NCI-H2196 treated with DMSO at 0.1 percent for 48 hours (cell line): ENCODE results near the gene ALAS1.

ENCODE experiments used
- DNase-seq: peaks from one replicate; lab custom pipeline; 2025; ENCODE audit not compliant: unreplicated experiment; lab: John Stamatoyannopoulos, UW

ALAS1 gene

DNA sequence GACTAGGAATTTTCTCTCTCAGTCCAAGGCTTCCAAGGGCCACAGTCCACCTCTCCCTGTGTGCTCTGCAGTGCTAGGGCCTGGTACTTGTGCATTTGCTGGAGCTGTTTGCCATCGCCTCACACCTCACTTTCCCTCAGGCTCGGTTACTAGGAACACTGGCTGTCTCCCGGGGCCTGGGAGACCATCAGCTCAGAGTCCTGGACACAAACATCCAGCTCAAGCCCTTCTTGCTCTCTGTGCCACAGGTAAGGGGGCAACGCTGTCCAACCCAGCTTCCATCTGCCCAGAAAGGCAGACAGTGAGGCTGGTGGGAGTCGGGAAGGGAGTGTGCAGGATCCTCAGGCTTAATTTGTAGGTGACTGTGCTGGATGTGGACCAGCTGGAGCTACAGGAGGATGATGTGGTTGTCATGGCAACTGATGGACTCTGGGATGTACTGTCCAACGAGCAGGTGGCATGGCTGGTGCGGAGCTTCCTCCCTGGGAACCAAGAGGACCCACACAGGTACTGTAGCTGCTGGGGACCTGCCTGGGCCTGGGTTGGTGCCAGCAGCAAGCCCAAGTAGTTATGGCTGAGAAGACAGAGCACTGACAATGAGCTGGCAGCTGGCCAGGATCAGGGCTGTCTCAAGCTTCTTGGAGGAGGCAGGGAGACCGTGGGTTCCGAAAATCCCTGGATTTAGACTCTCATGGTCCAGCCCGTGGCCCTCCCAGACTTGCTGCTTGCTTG is 51.0 kb downstream of the ALAS1 start:
- no peak for DNase-seq

DNA sequence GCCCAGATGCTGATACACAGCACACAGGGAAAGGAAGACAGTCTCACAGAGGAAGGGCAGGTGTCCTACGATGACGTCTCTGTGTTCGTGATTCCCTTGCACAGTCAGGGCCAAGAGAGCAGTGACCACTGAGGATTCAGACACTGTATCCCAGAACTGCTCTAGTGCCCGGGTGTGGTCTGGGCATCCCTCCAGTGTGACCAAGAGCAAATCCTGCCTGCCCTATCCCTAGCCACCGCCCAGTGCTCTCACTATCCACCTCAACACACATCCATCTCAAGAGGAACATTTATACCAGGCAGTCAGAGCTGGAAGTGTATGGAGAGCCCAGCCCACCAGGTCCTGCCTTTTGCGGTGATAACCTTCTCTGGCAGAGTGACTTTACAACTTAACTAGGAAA is 51.7 kb downstream of the ALAS1 start:
- no peak for DNase-seq

DNA sequence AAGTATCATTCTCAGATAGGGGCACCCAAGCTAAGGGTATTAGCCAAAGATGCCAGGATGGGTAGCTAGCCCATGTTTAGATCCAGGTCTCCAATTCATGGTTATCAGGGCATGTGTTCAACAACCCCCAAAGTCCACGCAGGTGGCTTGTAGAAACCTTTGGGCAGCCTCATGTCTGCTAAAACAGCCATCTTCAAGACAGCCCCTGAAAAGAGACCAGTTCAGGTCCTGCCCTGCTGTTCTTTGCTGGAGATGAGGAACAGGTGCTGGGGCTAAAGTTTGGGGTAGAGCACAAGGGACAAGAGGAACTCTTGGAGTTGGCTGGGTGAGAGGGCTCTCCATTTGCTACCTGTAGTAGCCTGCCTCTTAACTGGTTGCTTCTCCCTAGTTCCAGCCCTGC is 52.2 kb downstream of the ALAS1 start:
- no peak for DNase-seq

DNA sequence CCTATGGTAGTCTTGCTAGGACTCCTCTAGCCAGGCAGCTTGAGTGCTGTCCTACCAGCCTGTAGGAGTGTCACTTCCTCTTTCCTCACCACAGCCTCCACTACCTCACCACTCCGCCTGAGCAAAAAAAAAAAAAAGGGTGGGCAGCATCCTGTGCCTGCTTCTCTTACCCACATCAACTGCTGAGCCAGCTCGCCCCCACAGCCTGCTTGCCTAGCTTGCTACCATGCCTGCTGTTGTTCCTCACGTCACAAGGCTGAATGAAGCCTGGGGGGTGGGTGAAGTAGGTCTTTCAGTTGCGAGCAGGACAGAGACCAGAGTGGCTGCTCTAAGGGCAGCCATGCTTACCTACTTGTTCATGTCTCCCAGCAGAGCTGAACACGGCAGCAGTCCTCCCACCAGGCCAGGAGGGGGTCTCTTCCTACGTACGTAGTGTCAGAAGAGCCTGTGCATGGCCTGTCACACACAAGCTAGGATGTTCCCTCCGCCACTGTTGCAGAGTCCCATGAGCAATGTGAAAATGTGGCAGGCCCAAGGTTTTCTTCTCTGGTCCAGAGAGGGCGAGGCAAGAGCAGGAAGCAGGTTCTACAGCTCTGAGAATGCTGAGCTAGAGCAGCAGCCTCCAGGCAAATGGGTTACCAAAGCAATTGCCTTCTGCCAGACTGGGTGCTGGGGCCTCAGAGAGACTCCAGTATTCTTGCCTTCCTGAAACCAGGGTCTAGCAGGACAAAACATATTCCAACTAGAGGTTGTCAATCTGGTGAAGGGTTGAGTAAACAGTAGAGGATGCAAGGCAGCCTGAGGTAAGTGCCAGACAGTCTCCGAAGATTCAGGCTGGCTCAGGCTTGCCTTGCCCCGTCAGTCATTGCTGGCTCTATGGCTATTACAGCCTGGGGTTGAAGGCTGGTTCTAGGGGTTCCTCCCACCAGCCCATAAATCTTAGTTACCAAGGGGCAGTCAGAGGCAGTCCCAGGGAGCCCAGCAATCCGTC is 55.6 kb downstream of the ALAS1 start:
- no peak for DNase-seq

DNA sequence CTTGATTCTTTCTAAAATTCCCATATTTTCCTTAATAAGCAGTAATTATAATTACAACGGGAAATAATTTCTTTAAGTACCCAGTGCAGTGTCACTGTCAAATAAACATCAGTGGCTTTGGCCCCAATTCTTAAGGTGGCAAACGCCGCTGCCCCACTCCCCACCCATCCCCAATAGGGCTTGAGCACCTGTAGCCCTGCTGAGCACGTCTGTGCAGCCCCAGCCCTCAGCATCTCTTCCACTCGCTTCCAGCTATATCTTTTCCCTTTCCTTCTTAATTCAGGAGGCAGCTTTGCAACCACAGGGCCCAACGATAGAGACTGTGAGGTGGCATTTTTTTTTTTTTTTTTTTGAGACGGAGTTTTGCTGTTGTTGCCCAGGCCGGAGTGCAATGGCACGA is 56.6 kb downstream of the ALAS1 start:
- no peak for DNase-seq

DNA sequence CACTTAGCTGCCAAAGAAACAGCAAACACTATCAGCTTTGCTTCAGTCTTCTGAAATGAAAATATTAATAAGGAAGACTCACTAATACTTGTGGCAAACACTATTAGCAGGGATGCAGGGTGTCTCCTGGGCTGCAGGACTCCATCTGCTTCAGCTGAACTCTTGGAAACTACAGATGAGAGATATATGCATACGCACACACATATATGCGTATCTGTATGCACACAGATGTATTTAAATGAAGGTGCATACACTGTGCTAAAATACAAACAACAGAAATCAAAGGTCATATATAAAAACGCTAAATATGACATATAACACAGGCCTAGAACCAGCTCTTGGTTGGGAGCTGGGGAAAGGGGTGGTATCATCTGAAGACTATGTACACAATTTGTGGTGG is 58.2 kb downstream of the ALAS1 start:
- DNase-seq = no peak

DNA sequence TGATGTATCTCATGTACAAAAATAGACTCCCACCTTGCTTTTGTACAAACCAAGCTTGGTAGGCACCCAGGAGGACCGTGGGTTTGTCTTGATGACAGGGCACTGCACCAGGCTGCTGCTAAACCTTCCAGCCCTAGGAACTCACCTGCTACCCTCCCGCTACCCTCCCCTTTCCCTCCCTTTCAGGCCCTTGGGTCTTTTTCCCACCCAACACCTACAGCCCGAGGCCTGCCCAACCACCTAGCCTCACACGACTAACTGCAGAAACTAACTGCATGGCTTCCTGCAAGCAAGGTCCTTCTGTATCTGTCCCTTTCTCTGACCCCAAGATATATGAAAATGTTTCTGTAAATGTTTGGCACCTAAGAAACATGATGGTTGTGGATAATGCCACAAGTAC is 58.7 kb downstream of the ALAS1 start:
- no peak for DNase-seq

DNA sequence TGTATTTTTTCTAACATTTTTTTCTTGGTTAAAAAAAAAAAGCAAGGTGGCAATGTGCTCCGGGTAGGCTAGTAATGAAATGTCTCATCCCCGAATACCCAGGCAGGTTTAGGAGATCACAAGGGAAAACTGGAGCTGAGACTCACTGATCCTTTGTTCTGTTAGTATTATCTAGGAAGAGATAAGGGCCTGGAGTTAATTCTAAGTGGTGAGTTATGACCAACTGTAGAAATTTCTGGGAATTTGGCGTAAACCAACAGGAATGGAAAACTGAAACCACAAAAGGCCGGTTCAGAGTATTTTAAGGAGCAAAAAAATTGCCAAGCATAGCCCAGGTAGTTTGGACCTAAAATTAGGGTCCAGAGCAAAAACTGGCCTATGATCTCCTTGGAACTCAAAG is 60.0 kb downstream of the ALAS1 start:
- no peak for DNase-seq

DNA sequence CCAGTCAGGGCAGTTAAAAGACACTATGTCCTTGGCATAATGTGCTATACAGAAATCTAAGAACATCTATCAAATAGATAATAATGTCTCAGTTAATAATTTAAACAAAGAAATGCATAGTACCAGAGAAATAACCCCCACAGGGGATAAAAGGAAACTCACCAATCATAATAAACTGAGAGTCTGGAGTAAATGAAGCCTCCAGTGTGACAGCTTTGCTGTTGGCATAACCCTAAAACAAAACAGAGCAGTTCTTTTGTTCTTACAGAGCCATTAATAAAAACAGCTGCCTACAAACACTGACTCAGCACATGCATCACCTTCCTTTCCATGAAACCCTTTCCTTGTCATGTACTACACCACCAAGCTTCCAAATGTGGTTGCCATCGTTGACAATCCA is 61.1 kb downstream of the ALAS1 start:
- no peak for DNase-seq

DNA sequence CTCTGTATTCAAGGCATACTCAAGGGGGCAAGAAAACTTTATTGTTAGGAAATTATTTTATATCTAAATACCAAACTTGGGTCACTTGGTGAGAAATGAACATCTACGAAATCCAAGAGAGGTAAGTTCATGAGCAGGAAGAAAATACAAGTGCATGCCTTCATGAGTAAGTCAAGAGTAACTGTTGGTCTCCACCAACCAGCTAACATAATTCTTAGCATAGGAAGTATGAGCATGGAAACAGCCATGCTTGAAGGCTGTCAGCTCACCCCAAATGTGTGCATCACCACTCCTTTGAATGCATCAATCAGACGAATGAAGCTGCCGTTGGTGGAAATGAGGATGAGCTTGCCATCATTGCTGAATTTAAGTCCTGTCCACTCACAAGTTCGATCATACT is 61.5 kb downstream of the ALAS1 start:
- DNase-seq = no peak

DNA sequence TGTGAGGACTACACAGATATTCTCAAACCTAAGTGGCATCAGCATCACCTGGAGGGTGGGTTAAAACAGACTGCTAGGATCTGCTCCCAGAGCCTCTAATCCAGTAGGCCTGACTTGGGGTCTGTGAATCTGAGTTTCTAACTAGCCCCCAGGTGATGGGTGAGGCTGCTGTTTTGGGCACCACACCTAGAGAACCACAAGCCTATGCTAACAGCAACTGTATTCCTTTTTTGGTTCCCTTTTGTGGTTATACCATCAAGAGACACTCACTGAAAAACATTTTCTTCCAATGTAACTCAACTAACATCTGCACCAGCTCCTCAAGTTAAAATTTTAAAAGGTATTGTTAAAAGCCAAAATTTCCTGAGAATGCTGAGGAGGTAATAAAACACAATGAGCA is 64.5 kb downstream of the ALAS1 start:
- DNase-seq = no peak
